Measurements from ENCODE around the gene AKTIP.
"Not testable (repeated sequence)": the region's sequence is repeated elsewhere in the genome, so short reads cannot be mapped to it uniquely, and the experiment has no call there.

Gene AKTIP

GRCh38 chr16:53541326-53541725, 38.3 kb upstream of the AKTIP start:
- ChIA-PET CTCF (no interaction called here), POLR2A (no interaction called here)
- TF ChIP-seq SP1 (IDR thresholded peaks at IDR 0.05): no peak
- no peak for TF ChIP-seq HDGF (IDR thresholded peaks at IDR 0.05; ENCODE audit: borderline replicate concordance)
- no peak for TF ChIP-seq PKNOX1 (IDR thresholded peaks at IDR 0.05)
- no peak for TF ChIP-seq ARNT (IDR thresholded peaks at IDR 0.05)
- no peak for TF ChIP-seq SUZ12 (IDR thresholded peaks at IDR 0.05)
- no peak for TF ChIP-seq FOXA1 (IDR thresholded peaks at IDR 0.05)
- no peak for TF ChIP-seq LEF1 (IDR thresholded peaks at IDR 0.05; ENCODE audit: borderline replicate concordance)
- no peak for TF ChIP-seq ELF4 (IDR thresholded peaks at IDR 0.05)
- TF ChIP-seq FOXM1 (IDR thresholded peaks at IDR 0.05; ENCODE audit: borderline replicate concordance): no peak
- no peak for TF ChIP-seq NFRKB (IDR thresholded peaks at IDR 0.05)
- no peak for TF ChIP-seq ZNF384 (IDR thresholded peaks at IDR 0.05)
- no peak for TF ChIP-seq TARDBP (IDR thresholded peaks at IDR 0.05)
- no peak for TF ChIP-seq BHLHE40 (IDR thresholded peaks at IDR 0.05; ENCODE audit: borderline replicate concordance)
- no peak for TF ChIP-seq CTBP1 (IDR thresholded peaks at IDR 0.05; ENCODE audit: borderline replicate concordance)
- TF ChIP-seq FOXK2 (IDR thresholded peaks at IDR 0.05): no peak
- no peak for TF ChIP-seq L3MBTL2 (conservative IDR thresholded peaks at IDR 0.05)
- DNase-seq (ENCODE audit: extremely low spot score): no peak

- CTCF ChIA-PET; DNase-seq (ENCODE audit: extremely low spot score); POLR2A ChIA-PET: not testable (repeated sequence)
Observed at GRCh38 chr16:53539759-53540718, 37.0 kb upstream of the AKTIP start.

- CTCF ChIA-PET; DNase-seq (ENCODE audit: extremely low spot score); POLR2A ChIA-PET: not testable (repeated sequence)
Observed at GRCh38 chr16:53539346-53539745, 36.3 kb upstream of the AKTIP start.

- POLR2A ChIA-PET: no interaction called here
- CTCF ChIA-PET: interaction anchor here (1.9 kb wide), 1 partner anchor 9 kb away, joined by 7 read pairs; no protein-coding TSS in a partner anchor
- TF ChIP-seq FOXM1 (IDR thresholded peaks at IDR 0.05; ENCODE audit: borderline replicate concordance) (no peak), PKNOX1 (IDR thresholded peaks at IDR 0.05) (no peak), ARNT (IDR thresholded peaks at IDR 0.05) (no peak), ELF4 (IDR thresholded peaks at IDR 0.05) (no peak)
Observed at GRCh38 chr16:53537626-53538025, 34.6 kb upstream of the AKTIP start.

GRCh38 chr16:53534206-53534605, 31.2 kb upstream of the AKTIP start:
- no peak for DNase-seq (ENCODE audit: extremely low spot score)
- ChIA-PET POLR2A (no interaction called here), CTCF (no interaction called here)
- TF ChIP-seq SP1 (IDR thresholded peaks at IDR 0.05) (no peak), HDGF (IDR thresholded peaks at IDR 0.05; ENCODE audit: borderline replicate concordance) (no peak)

More at GRCh38 chr16:53537626-53538025, 34.6 kb upstream of the AKTIP start:
- no peak for DNase-seq (ENCODE audit: extremely low spot score)

- POLR2A ChIA-PET: interaction anchor here (1.4 kb wide), 1 partner anchor 27 kb away, joined by 4 read pairs; no protein-coding TSS in a partner anchor
- DNase-seq (ENCODE audit: extremely low spot score): no peak
- CTCF ChIA-PET: no interaction called here
- TF ChIP-seq FOXM1 (IDR thresholded peaks at IDR 0.05; ENCODE audit: borderline replicate concordance): no peak
- no peak for TF ChIP-seq TARDBP (IDR thresholded peaks at IDR 0.05)
- no peak for TF ChIP-seq NFRKB (IDR thresholded peaks at IDR 0.05)
- no peak for TF ChIP-seq L3MBTL2 (conservative IDR thresholded peaks at IDR 0.05)
- TF ChIP-seq ELF4 (IDR thresholded peaks at IDR 0.05): no peak
- TF ChIP-seq FOXA1 (IDR thresholded peaks at IDR 0.05): no peak
- no peak for TF ChIP-seq BHLHE40 (IDR thresholded peaks at IDR 0.05; ENCODE audit: borderline replicate concordance)
Observed at GRCh38 chr16:53530741-53531140, 27.7 kb upstream of the AKTIP start.

- ChIA-PET POLR2A (interaction anchor here (1.4 kb wide), 1 partner anchor 26 kb away, joined by 4 read pairs; no protein-coding TSS in a partner anchor), CTCF (interaction anchor here (0.6 to 0.7 kb wide), 2 partner anchors 36 to 276 kb away, joined by 3 to 5 read pairs; no protein-coding TSS in a partner anchor)
- TF ChIP-seq CTBP1 (IDR thresholded peaks at IDR 0.05; ENCODE audit: borderline replicate concordance): no peak
- no peak for TF ChIP-seq FOXA1 (IDR thresholded peaks at IDR 0.05)
- TF ChIP-seq L3MBTL2 (conservative IDR thresholded peaks at IDR 0.05): no peak
- no peak for TF ChIP-seq SUZ12 (IDR thresholded peaks at IDR 0.05)
- no peak for TF ChIP-seq PKNOX1 (IDR thresholded peaks at IDR 0.05)
- TF ChIP-seq BHLHE40 (IDR thresholded peaks at IDR 0.05; ENCODE audit: borderline replicate concordance): no peak
- TF ChIP-seq ARNT (IDR thresholded peaks at IDR 0.05): no peak
- TF ChIP-seq LEF1 (IDR thresholded peaks at IDR 0.05; ENCODE audit: borderline replicate concordance): no peak
- no peak for TF ChIP-seq HDGF (IDR thresholded peaks at IDR 0.05; ENCODE audit: borderline replicate concordance)
- TF ChIP-seq ELF4 (IDR thresholded peaks at IDR 0.05): no peak
- no peak for TF ChIP-seq NFRKB (IDR thresholded peaks at IDR 0.05)
- TF ChIP-seq ZNF384 (IDR thresholded peaks at IDR 0.05): no peak
- no peak for DNase-seq (ENCODE audit: extremely low spot score)
Observed at GRCh38 chr16:53530046-53530445, 27.0 kb upstream of the AKTIP start.

All from HEK293T (cell line).